Measurements from ENCODE around the gene ANKS1B.
"Not testable (repeated sequence)": the region's sequence is repeated elsewhere in the genome, so short reads cannot be mapped to it uniquely, and the experiment has no call there.

The ANKS1B gene

GRCh38 chr12:99746538-99746937 is 238.2 kb downstream of the ANKS1B start:
- DNase-seq = no peak

DNA sequence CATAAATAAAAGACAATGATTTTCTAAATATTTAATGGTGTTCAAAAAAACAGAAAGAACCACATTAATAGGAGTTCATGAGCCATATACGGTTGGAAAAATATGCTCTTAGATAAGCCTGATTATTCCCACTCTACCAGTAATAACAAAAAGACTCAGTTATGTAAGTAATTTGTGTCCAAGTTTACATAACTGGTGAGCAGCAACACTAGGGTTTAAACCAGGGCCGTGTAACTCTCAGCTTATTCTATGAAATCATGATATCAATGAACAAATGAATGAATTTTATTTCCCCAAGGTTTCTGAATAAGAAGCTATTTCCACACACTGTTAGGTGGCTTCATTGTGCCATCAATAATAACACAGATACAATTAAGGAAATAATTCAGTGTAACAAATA is 238.8 kb downstream of the ANKS1B start:
- DNase-seq = no peak

DNA sequence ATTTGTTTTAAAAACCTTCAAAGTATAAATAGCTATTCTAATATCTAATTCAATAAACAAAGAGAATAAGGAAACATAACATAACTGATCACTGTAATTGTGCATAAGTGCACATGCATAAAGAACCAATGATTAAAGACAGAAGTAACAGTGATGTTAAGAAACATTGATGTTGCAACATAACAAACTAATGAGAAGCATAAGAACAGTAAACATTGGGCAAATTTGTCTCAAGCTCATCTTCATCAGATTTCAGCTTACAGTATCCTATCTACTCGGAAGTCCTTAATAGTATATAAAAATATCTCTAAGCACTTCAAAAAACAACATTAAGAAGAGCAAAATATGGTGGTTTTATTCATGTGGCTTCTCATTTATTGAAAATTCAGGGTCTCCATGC is 239.6 kb downstream of the ANKS1B start:
- no peak for DNase-seq

DNA sequence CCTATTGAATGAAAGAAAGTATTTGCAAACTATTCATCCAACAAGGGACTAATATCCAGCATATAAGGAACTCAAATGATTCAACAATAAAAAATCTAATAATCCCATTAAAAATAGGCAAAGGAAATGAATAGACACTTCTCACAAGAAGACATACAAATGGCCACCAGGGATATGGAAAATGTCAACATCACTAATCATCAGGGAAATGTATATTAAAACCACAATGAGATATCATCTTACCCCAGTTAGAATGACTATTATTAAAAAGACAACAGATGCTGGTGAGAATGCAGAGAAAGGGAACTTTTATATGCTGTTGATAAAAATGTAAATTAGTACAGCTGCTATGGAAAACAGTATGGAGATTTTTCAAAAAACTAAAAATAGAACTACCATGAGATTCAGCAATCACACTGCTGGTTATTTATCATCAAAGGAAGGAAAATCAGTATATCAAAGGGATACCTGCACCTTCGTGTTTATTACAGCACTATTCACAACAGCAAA is 247.9 kb downstream of the ANKS1B start:
- DNase-seq = no peak

DNA sequence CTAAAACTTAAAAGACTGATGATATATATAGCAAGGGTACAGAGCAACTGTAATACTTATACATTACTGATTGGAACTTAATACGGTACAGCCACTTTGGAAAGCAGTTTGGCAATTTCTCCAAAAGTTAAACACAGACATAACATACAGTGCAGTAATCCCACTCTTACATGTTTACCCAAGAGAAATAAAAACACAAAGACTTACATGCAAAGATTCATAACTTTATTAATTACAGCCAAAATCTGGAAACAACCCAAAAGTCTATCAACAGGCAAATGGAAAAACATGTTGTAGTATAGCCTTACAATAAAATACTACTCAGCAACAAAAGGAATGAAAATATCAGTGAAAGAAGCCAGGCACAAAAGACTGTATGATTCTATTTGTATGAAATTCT is 252.6 kb downstream of the ANKS1B start:
- no peak for DNase-seq

- peak; percentile 81 for DNase-seq
Measured at GRCh38 chr12:99722690-99723486, 261.8 kb downstream of the ANKS1B start.

DNA sequence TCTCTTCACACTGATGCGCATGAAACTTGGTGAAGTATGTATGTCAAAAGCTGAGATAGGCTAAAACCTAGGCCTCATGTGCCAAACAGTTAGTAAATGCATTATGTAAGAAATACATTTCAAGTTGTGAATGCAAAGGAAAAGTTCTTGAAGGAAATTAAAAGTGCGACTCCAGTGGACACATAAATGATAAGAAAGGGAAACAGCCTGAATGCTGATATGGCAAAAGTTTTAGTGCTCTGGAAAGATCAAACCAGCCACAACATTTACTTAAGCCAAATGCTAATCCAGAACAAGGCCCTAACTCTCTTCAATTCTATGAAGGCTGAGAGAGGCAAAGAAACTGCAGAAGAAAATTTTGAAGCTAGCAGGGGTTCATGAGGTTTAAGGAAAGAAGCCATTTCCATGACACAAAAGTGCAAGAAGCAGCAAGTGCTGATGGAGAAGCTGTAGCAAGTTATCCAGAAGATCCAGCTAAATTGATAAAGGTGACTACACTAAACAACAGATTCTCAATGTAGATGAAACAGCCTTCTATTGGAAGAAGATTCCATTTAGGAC is 262.9 kb downstream of the ANKS1B start:
- no peak for DNase-seq

- DNase-seq = not testable (repeated sequence)
Measured at GRCh38 chr12:99720083-99720465, 264.7 kb downstream of the ANKS1B start.

DNA sequence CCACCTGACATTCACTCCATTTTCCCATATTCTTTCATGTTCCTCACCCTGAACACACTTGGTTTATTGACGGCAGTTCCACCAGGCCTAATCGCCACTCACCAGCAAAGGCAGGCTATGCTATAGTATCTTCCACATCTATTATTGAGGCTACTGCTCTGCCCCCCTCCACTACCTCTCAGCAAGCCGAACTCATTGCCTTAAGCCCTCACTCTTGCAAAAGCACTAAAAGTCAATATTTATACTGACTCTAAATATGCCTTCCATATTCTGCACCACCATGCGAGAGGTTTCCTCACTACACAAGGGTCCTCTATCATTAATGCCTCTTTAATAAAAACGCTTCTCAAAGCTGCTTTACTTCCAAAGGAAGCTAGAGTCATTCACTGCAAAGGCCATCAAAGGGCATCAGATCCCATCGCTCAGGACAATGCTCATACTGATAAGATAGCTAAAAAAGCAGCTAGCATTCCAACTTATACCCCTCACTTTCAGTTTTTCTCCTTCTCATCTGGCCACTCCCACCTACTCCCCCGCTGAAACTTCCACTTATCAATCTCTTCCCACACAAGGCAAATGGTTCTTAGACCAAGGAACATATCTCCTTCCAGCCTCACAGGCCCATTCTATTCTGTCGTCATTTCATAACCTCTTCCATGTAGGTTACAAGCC is 265.2 kb downstream of the ANKS1B start:
- DNase-seq = not testable (repeated sequence)

- not testable (repeated sequence) for DNase-seq
Measured at GRCh38 chr12:99715841-99716510, 268.8 kb downstream of the ANKS1B start.

GRCh38 chr12:99714921-99715320 is 269.8 kb downstream of the ANKS1B start:
- not testable (repeated sequence) for DNase-seq

DNA sequence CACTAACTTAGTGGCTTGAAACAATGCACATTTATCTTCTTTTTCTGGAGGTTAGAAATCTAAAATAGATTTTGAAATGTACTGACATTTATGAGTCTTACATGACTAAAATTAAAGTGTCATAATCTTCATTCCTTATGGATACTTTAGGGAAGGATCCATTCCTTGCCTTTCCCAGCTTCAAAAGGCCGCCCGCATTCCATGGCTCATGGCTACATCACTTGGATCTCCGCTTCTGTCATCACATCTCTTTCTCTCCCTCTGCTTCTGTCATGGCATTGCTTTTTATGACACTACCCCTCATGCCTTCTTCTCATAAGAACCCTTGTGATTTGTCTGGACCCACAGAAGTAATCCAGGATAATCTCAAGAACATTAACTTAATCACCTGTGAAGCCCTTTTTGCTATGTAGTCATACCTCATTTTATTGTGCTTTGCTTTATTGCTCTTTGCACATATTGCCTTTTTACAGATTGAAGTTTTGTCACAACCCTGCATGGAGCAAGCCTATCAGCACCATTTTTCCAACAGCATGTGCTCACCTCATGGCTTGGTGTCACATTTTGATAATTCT is 270.7 kb downstream of the ANKS1B start:
- DNase-seq = no peak

- DNase-seq = no peak
Measured at GRCh38 chr12:99712281-99712680, 272.5 kb downstream of the ANKS1B start.

- no peak for DNase-seq
Measured at GRCh38 chr12:99711246-99711645, 273.5 kb downstream of the ANKS1B start.

DNA sequence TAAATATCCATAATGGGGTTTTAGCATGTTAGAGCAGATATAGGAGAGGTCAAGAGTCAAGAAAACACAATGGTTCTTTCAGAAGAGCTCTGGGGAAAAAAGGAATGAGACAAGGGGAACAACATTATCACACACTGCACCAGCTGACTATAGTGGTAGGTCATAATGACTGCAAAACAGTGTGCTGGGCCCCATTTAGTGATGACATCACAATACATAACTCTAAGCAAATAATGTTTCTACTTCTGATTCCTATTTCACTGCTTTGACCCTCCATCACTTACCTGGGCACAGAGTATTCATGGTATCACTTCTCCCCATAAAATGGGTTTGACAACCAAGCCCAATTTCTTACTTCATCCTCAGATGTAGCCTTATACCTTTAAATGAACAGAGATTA is 275.1 kb downstream of the ANKS1B start:
- DNase-seq = no peak

- no peak for DNase-seq
Measured at GRCh38 chr12:99709116-99709515, 275.6 kb downstream of the ANKS1B start.

DNA sequence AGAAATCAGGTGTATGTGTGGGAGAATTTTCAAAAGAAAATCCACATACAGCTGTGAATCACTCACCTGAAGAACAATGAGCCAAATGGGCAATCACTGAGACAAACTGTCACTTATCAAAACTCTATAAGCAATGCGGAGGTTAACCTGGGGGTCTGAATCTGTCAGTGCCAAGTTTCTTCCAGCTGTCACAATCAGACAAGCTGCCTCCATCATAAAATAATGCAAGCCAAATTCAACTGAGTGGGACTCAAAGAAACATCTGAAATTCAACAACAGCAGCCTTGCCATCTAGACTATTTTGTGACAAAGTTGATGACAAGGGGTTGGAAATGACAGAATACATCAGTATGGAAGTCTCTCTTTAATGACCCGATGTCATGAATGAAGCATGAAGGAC is 276.9 kb downstream of the ANKS1B start:
- no peak for DNase-seq

GRCh38 chr12:99706736-99707473 is 277.8 kb downstream of the ANKS1B start:
- DNase-seq = no peak

GRCh38 chr12:99704458-99704857 is 280.3 kb downstream of the ANKS1B start:
- DNase-seq = no peak

GRCh38 chr12:99704036-99704435 is 280.7 kb downstream of the ANKS1B start:
- DNase-seq = no peak

DNA sequence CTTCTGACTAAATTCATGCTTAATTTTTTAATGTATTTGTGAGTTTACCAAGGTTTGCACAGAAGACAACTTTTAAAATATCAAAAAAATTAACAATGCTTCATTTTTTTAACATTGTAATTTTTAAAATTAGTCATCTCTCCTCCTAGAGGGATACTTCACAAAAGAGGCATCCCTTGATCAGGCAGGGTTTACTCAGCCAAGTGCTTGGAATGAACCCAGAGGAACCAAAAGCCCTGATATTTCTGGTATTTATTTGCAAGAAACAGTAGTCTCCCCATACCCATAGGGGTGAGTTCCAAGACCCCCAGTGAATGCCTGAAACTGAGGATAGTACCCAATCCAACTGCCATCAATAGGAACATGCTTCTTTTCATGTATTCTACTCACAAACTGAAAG is 284.7 kb downstream of the ANKS1B start:
- no peak for DNase-seq

DNA sequence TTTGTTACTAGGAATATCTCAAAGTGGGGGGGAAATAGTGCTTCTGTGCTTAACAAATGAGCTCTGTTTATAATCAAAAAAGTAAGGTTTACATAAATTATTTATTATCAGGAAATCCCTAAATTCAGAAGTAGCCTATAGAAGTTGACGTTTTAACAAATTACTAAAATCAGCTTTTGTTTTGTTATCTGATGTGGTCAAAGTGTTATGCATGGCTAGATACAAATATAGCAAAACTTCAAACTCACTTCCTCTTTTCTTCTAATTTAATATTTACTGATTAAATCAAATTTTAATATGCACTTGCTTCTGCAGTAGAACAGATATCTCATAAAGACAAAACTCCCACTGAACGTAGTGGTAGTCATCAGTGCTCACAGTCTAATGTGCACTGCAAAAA is 289.7 kb downstream of the ANKS1B start:
- no peak for DNase-seq

All from islet precursor cell (in vitro differentiated cells).